ENCODE measurements around the gene DOCK3.
"Not testable (repeated sequence)": the region's sequence is repeated elsewhere in the genome, so short reads cannot be mapped to it uniquely, and the experiment has no call there.

The DOCK3 gene

DNA sequence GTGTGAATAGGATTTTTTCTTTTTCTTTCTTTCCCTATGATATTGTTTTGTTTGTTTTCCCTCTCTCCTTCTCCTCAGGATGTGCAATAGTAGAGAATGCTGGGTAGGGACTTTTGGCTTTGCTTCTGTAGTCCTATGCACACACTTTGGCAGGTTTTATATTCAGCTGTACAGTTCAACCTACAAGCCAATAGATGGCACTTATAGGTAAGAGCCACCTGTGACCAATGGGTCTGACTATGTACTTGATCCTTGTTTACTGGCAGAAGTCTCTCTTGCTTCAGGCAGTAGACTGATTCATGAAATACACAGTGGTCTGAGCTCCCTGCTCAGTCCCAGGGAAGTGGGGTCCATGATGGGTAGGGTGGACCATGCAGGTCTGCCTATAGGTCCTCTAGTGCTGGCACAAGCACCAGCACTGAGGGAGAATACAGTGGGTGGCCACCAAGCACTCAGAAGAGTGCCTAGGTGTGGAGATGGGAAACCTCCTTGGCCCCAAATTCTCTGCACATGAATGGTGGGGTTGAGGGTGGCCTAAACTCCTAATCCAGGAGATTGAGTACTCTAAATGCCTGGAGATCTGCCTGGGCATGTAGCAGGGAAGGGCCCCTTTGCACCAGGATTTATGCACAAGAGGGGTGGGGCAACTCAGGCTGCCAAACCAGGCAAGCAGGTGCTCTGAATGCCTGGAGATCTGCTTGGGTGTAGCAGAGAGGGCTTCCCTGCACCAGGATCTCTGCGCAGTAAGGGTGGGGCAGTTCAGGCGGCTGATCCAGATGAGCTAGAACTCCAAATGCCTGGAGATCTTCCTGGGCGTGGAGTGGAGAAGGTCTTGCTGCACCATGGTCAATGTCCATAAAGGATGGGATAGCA is 176.1 kb downstream of the DOCK3 start:
- no peak for DNase-seq
- intact Hi-C loops (cut with DNase I) = no loop called here

DNA sequence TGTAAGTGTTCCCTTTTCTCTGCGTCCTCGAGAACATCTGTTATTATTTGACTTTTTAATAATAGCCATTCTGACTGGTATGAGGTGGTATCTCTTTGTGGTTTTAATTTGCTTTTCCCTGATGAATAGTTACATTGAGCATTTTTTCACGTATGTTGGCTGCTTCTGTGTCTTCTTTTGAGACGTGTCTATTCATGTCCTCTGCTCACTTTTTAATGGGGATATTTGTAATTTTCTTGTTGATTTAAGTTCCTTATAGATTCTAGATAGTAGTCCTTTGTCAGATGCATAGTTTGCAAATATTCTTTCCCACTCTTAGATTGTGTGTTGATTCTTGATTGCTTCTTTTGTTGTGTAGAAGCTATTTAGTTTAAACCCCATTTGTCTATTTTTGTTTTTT is 179.2 kb downstream of the DOCK3 start:
- intact Hi-C loops (cut with DNase I) = no loop called here

DNA sequence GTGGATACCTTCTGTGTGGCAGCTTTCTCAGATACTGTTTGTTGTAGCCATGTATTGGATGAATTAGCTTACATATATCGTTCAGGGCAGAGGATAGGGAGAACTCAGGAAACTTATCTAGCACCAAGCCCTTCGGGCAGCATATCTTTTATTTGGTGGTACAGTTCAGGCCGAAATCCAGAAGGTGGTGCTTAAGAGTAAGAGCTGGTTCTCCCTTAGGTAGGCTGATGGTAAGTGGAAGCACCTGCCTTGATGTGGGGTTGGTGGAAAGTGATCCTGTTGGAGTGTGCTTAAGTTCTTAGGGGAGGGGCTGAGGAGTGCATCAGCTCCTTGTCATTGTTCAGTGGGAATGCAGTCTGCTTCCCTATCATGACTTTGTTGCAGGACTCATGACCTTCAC is 187.5 kb downstream of the DOCK3 start:
- intact Hi-C loops (cut with DNase I) = no loop called here
- no peak for DNase-seq

More for the DNA sequence above, 179.2 kb downstream of the DOCK3 start:
- no peak for DNase-seq

DNA sequence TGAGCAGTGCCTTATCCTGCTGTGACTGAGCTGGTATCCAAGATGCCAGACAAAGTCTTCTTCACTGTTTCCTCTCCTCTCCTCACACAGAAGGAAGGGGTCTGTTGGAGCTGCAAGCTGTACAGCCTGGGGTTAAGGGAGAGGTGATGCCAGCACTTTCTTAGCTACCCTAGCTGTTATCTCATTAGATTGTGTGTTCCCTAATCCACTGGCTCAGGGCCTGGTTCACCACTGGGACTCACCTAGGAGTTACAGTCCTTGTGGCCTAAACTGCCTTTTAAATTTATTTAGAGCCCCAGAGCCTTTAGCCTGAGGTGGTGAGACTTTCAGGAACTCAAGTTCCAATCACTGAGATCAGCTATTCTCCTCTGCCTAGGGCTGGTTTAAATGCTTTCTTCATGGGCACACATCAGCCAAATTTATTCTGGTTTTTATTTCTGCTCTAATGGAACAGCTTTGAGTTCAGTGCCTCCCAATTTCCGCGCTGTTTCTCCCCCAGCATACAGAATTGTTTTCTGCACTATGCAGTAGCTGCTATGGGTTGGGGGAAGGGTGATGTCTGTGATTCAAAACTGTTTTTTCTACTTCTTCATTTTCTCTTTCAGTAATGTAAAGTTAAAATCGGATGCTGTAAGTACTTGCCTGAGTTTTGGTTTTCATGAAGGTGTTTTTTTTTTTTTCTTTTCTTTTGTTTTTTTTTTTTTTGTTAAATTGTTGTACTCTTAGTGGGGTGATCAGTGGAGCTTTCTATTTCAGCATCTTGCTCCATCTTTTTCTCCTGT is 198.8 kb downstream of the DOCK3 start:
- no peak for DNase-seq
- intact Hi-C loops (cut with DNase I) = no loop called here

DNA sequence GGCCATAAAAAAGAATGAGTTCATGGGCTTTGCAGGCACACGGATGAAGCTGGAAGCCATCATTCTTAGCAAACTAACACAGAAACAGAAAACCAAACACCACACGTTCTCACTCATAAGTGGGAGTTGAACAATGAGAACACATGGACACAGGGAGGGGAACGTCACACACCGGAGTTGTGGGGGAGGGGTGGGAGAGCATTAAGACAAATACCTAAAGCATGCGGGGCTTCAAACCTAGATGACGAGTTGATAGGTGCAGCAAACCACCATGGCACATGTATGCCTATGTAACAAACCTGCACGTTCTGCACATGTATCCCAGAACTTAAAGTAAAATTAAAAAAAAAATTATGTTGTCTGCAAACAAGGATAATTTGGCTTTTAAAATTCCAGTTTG is 200.1 kb downstream of the DOCK3 start:
- DNase-seq; intact Hi-C loops (cut with DNase I): not testable (repeated sequence)

DNA sequence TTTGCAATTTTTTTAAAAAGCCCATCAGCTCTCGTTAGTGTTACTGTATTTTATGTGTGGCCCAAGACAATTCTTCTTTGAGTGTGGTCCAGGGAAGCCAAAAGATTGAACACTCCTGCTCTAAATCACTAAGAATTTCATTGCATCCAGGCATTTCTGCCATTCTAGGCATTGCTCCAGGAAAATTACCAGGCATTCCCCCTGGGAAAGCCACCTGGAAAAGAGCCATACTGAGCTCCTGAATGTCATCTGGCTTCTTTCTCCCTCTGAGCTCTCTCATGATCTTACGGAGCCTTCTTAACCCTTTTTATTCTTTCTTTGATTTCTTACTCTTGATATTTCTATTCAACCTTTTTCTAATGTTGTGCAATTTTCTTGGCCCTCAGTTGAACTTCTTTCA is 202.2 kb downstream of the DOCK3 start:
- DNase-seq = no peak
- intact Hi-C loops (cut with DNase I) = no loop called here

DNA sequence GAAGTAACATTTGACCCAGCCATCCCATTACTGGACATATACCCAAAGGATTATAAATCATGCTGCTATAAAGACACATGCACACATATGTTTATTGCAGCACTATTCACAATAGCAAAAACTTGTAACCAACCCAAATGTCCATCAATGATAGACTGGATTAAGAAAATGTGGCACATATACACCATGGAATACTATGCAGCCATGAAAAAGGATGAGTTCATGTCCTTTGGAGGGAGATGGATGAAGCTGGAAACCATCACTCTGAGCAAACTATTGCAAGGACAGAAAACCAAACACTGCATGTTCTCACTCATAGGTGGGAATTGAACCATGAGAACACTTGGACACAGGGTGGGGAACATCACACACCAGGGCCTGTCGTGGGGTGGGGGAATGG is 208.0 kb downstream of the DOCK3 start:
- DNase-seq; intact Hi-C loops (cut with DNase I): not testable (repeated sequence)

DNA sequence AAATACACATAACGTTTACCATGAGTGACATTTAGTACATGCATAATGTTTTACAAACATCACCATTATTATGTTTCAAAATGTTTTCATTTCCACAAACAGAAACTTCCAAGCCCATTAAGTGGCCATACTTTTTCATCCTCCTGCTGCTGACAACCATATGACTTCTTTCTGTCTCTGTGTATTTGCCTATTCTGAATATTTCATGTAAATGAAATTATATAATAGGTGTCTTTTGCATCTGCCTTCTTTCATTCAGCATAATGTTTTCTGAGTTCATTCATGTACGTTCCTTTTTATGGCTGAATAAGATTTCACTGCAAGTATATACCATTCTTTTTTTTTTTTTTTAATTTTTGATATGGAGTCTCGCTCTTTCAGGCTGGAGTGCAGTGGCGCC is 209.0 kb downstream of the DOCK3 start:
- intact Hi-C loops (cut with DNase I) = no loop called here
- no peak for DNase-seq

DNA sequence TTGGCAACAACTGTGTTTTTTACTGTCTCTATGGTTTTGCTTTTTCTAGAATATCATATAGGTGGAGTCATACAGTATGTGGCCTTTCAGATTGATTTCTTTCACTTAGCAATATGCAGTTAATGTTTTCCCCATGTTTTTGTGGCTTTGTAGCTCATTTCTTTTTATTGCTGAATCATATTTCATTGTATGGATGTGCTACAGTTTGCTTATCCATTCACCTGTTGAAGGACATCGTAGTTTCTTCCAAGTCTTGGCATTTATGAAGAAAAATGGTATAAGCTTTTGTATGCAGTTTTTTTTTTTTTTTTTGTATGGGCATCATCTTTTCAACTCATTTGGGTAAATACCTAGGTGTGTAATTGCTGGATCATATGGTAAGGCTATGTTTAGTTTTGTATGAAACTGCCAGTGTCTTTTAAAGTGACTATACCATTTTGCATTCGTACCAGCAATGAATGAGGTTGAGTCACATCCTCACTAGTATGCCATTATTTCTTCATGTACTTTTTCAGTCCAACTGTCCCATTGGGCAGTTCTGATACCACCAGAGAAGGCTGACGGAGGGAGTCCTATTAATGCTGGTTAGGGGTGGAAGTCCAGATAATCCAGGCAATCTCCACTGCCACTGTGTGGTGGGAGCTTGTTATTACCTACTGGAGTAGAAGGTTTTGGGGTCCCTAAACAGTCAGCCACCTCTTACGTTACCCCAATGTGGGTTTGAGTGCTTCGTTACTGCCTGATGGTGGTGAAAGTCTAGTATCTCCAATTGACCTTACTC is 210.5 kb downstream of the DOCK3 start:
- intact Hi-C loops (cut with DNase I) = no loop called here
- no peak for DNase-seq

DNA sequence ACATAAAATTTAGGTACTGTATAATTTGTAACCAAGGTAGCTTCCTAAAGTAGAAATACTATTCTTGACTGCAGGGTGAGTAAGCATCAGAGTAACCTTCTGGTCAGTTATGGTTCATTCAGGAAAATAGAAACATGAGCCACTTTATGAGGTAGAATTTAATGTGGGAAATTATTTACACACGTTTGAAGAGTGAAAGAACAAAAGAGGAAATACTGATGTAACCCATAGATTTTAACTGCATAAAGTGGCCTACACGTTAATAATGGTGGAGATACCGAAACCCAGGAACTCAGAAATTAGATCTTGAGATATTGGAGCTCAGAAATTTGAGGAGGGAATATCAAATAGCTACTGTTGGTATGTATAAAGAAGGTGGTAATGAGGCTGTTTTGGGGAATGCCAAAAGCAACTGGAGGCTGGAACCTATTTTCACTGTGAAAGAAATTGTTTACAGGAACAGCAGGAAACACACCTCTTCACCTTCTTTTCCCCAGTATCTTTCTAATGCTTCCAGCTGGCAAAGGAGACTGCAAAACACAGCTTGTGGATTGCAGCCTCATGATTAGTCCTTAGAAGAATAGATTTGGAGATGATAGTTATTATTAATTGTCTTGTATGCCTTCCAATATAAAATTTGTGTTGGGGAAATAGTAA is 216.1 kb downstream of the DOCK3 start:
- DNase-seq = no peak
- intact Hi-C loops (cut with DNase I) = no loop called here

DNA sequence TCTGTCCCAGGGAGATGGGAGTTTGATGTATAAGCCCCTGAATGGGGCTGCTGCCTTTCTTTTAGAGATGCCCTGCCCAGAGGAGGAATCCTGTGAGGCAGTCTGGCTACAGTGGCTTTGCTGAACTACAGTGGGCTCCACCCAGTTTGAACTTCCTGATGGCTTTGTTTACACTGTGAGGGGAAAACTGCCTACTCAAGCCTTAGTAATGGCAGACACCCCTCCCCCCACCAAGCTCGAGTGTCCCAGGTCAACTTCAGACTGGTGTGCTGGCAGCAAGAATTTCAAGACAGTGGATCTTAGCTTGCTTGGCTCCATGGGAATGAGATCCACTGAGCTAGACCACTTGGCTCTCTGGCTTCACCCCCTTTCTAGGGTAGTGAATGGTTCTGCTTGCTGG is 226.4 kb downstream of the DOCK3 start:
- DNase-seq = peak in 1 of 10 donors; percentile 32
- intact Hi-C loops (cut with DNase I) = not testable (repeated sequence)

DNA sequence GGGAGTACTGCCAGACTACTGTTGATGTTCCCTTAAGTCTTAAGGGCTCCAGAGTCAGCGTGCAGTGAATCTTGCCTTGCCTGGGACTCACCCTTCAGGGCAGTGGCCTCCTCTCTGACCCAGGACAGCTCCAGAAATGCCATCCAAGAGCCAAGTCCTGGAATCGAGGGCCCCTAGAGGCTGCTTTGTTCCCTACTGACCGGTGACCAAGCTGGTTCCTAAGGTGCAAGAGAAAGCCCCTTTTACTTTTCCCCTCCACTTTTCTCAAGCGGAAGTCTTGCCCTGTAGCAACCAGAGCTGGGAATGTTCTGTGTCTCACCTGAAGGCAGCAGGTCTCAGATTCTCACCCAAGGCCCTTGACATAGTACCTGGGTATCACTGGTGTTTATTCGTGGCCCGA is 238.0 kb downstream of the DOCK3 start:
- intact Hi-C loops (cut with DNase I) = no loop called here
- DNase-seq = no peak

DNA sequence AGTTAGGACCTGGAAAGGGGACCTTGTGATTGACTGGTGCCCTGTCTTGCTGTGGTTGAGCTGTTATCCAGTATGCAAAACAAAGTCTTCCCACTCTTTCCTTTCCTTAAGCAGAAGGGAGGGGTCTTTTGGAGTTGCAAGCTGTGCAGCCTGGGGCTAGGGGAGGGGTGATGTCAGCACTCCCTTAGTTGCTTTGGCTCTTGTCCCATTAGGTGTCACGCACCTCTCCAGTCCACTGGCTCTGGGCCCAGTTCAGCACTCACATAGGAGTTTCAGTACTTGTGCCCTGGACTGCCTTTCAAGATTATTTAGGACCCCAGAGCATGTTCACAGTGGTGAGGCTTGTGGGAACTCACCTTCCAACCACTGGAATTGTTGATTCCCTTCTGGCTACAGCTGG is 238.5 kb downstream of the DOCK3 start:
- DNase-seq = no peak
- intact Hi-C loops (cut with DNase I) = no loop called here

DNA sequence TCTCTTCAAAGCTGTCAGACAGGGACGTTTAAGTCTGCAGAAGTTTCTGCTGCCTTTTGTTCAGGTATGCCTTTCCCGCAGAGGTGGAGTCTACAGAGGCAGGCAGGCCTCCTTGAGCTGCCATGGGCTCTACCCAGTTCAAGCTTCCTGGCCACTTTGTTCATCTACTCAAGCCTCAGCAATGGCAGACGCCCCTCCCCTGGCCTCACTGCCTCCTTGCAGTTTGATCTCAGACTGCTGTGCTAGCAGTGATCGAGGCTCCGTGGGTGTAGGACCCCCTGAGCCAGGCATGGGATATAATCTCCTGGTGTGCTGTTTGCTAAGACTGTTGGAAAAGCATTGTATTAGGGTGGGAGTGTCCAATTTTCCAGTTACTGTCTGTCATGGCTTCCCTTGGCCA is 247.3 kb downstream of the DOCK3 start:
- DNase-seq = peak in 1 of 10 donors; percentile 72
- intact Hi-C loops (cut with DNase I) = not testable (repeated sequence)

DNA sequence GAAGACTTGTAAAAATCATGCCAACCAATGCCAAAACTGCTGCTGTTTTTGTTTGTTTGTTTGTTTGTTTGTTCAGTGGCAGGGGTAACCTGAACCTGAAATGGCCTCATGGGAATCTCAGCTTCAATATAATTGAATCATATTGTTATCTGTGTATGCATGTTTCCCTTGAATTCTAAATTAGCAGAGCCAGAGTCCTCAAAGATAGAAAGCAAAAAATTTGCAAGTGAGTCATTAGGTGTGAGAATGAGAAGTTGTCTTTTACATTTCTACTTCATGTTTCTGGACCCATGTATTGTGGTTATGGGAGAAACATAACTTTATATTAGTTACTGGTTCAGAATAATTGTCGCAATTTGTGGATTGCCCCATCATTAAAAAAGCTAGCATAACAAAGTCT is 249.2 kb downstream of the DOCK3 start:
- no peak for DNase-seq
- intact Hi-C loops (cut with DNase I) = no loop called here

DNA sequence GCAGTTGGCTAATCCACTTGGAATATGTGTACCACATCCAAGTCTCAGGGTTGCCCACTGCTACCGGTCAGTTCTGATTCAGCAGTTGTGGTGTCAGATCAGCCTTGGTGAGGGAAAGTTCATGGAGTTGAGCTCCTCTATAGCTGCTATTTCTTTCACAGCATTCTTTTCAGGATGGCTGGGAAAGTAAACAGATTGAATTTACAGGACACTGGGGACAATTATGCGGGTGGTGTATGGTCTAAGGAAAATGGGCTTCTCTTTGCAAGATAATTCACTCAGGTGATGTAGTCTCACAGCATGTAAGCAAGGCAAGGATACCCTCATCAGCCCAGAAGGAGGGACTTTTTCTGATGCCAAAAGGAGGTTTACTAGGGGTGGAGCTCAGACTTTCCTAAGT is 249.9 kb downstream of the DOCK3 start:
- no peak for DNase-seq
- intact Hi-C loops (cut with DNase I) = no loop called here

DNA sequence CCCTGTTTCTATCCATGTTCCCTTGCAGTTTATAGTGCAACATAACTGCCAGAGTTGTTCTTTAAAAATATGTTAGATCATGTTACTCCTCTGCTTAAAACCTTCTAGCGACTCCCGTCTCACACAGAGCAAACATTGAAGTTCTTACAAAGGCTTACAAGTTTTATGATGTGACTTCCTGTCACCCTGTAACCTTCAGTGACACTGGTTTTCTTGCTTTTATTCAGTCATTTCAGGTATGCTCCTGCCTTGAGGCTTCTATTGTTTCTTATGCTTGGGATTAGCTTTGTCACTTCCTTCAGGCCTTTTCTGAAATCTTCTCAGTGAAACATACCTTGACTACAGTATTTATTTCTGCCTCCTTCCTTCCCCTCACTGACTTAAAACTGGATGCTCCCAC is 252.1 kb downstream of the DOCK3 start:
- intact Hi-C loops (cut with DNase I) = no loop called here
- no peak for DNase-seq

DNA sequence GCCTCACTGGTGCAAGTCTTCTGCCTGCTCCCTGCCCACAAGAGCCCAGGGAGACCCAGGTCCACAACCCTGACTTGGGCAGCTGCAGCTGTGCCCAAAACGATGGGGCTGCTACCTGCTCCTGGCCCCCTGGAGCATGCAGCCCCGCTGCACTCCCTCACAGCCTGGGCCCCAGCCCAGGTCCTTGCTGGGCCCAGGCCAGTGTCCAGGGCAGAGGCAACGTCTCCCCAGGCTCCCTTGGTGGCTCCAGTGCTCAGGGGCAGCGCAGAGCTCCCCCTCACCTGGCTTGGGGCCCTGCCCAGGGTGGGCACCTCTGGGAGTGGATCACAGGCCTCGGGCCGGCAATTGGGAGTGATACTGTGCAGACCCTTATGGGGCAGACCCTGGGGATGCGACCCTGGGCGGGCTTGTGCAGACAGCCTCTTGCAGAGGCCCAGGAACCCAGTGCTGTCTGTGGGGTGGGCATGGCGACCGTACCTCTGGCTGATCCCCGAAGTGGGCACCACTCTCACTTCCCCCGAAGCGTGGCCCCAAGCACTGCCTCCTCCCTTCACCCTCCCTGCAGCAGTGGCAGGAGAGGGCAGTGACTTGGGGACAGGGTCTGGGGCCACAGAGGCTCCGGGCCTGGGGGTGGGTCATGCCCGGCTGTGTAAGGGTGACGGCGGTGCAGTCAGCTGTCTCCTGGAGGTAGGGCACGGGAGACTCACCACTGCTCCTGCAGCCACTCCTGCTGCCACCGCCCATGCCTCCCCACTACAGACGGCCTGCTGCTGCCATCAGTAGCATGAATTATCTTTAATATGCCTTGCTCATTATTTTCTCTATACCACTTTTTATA is 255.9 kb downstream of the DOCK3 start:
- peak in 1 of 10 donors; percentile 63 for DNase-seq
- intact Hi-C loops (cut with DNase I) = no loop called here

DNA sequence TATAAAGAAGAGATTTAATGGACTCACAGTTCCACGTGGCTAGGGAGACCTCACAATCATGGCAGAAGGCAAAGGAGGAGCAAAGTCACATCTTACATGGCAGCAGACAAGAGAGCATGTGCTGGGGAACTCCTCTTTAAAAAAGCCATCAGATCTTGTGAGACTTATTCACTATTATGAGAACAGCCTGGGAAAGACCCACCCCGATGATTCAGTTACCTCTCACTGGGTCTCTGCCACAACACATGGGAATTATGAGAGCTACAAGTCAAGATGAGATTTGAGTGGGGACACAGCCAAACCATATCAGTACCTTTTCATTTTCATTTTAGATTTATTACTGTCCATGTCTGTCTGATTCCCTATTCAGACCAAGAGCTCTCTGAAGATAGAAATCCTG is 258.2 kb downstream of the DOCK3 start:
- intact Hi-C loops (cut with DNase I); DNase-seq: not testable (repeated sequence)

DNA sequence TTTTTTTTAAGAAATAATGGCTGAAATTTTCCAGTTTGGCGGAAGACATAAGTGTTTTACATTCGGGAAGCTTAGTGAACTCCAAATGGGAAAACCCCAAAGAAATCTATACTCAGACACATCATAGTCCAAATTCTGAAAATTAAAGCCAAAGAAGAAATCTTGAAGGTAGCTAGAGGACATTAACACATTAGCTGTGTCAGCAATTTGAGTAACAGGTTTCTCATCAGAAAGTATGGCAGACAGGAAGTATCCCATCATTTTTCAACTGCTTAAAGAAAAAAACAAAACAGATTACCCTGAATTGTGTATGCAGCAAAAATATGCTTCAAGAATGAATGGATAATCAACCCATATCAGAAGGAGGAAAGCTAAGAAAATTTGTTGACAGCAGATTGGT is 261.7 kb downstream of the DOCK3 start:
- no peak for DNase-seq

More for the DNA sequence above, 261.7 kb downstream of the DOCK3 start:
- intact Hi-C loops (cut with DNase I) = no loop called here

Data from posterior cingulate gyrus (tissue), 11 donors.